UCSD-AML1 (cell line): ENCODE results near the gene CDH4.

Source experiments
- DNase-seq: peaks from one replicate; lab custom pipeline; 2025; ENCODE audit not compliant: unreplicated experiment; lab: John Stamatoyannopoulos, UW

CDH4 gene

GRCh38 chr20:61354901-61355495 lies 102.9 kb downstream of the CDH4 start:
- DNase-seq = no peak

- DNase-seq = no peak
Measured at GRCh38 chr20:61355585-61355984, 103.5 kb downstream of the CDH4 start.

- DNase-seq = no peak
Measured at GRCh38 chr20:61356196-61356595, 104.1 kb downstream of the CDH4 start.

- no peak for DNase-seq
Measured at GRCh38 chr20:61357119-61357518, 105.1 kb downstream of the CDH4 start.

- no peak for DNase-seq
Measured at GRCh38 chr20:61359254-61359653, 107.2 kb downstream of the CDH4 start.

GRCh38 chr20:61360296-61360695 lies 108.2 kb downstream of the CDH4 start:
- DNase-seq = no peak

- DNase-seq = no peak
Measured at GRCh38 chr20:61360940-61361339, 108.9 kb downstream of the CDH4 start.

- no peak for DNase-seq
Measured at GRCh38 chr20:61361501-61361900, 109.4 kb downstream of the CDH4 start.

GRCh38 chr20:61364147-61364546 lies 112.1 kb downstream of the CDH4 start:
- no peak for DNase-seq

- no peak for DNase-seq
Measured at GRCh38 chr20:61366914-61367313, 114.9 kb downstream of the CDH4 start.

- no peak for DNase-seq
Measured at GRCh38 chr20:61369731-61370520, 117.9 kb downstream of the CDH4 start.

GRCh38 chr20:61370841-61371303 lies 118.8 kb downstream of the CDH4 start:
- DNase-seq = no peak

GRCh38 chr20:61371501-61372136 lies 119.6 kb downstream of the CDH4 start:
- DNase-seq = no peak

GRCh38 chr20:61372137-61373054 lies 120.3 kb downstream of the CDH4 start:
- no peak for DNase-seq

- DNase-seq = no peak
Measured at GRCh38 chr20:61373055-61373399, 121.0 kb downstream of the CDH4 start.

GRCh38 chr20:61373956-61374545 lies 122.0 kb downstream of the CDH4 start:
- no peak for DNase-seq

GRCh38 chr20:61376541-61377240 lies 124.6 kb downstream of the CDH4 start:
- DNase-seq = no peak

GRCh38 chr20:61378694-61379355 lies 126.8 kb downstream of the CDH4 start:
- no peak for DNase-seq

- no peak for DNase-seq
Measured at GRCh38 chr20:61379898-61380544, 128.0 kb downstream of the CDH4 start.
